ENCODE data around the gene VWDE. TPM values are rescaled to one million over a fixed set of nuclear protein-coding genes. Genes with fewer than 3 reads are reported as not detected.

Gene VWDE
- total and polyA plus RNA-seq, 2 donors (not counting 1 experiment from before 2014, with no cell fraction given) = not detected

- ATAC-seq (ENCODE audit: low read depth) (no peak), DNase-seq (no peak)
- intact Hi-C loops (cut with micrococcal nuclease) = no loop called here
- TF ChIP-seq EZH2 (IDR thresholded peaks at IDR 0.05; ENCODE audit: borderline replicate concordance, insufficient read depth, low read depth, low read length, poor library complexity, severe bottlenecking) (no peak), CTCF (IDR thresholded peaks at IDR 0.05) (no peak)
- H4K20me1 ChIP-seq (ENCODE audit: control insufficient read depth, insufficient read depth, low read length, poor library complexity, severe bottlenecking) = no peaks in the 10 kb centered on the region
- Mint-ChIP-seq H3K9me3 (ENCODE audit: insufficient read depth) (no peaks in the 10 kb centered on the region), H3K27me3 (no peaks in the 10 kb centered on the region), H3K4me3 (no peak overlapping the region), H3K27ac (no peak overlapping the region), H3K4me1 (no peaks in the 10 kb centered on the region)
- no peak overlapping the region for H3K9ac ChIP-seq (ENCODE audit: low read length)
- no peaks in the 10 kb centered on the region for H3K4me1 ChIP-seq (ENCODE audit: control insufficient read depth in 2 of 2, insufficient read depth in 2 of 2, low read length in 2 of 2)
- no peak overlapping the region for H3K4me2 ChIP-seq (replicated peaks; ENCODE audit: low read depth, low read length, poor library complexity, severe bottlenecking)
- H3K9me3 ChIP-seq (ENCODE audit: control extremely low read depth in 1 of 3, control insufficient read depth in 2 of 3, insufficient read depth in 1 of 3, low read length in 2 of 3) = no peaks in the 10 kb centered on the region
- no peaks in the 10 kb centered on the region for H3K36me3 ChIP-seq (replicated peaks in 1 of 2; ENCODE audit: control extremely low read depth in 1 of 2, control insufficient read depth in 1 of 2, extremely low read depth in 1 of 2, insufficient read depth in 2 of 2, low read length in 1 of 2)
- POLR2A ChIA-PET = no interaction called here
- no peaks in the 10 kb centered on the region for H3K27me3 ChIP-seq (replicated peaks in 1 of 4; ENCODE audit: control extremely low read depth in 1 of 4, control insufficient read depth in 3 of 4, insufficient read depth in 4 of 4, low read length in 3 of 4)
- H3K27ac ChIP-seq (ENCODE audit: low read length in 2 of 2) = no peak overlapping the region
- no peak overlapping the region for H2AFZ ChIP-seq (ENCODE audit: insufficient read depth, low read depth, low read length, poor library complexity, severe bottlenecking)
- no peaks in the 10 kb centered on the region for H3K79me2 ChIP-seq (ENCODE audit: control insufficient read depth, insufficient read depth, low read length)
- H3K4me3 ChIP-seq (ENCODE audit: control extremely low read depth in 1 of 5, extremely low read depth in 1 of 5, insufficient read depth in 1 of 5, low read depth in 2 of 5, low read length in 4 of 5) = no peak overlapping the region
- CTCF ChIA-PET = no interaction called here
Measured at GRCh38 chr7:12369072-12369471, 34.6 kb downstream of the VWDE start.

GRCh38 chr7:12360948-12361347 is 42.7 kb downstream of the VWDE start:
- Histone ChIP-seq H3K79me2 (ENCODE audit: control insufficient read depth, insufficient read depth, low read length) (no peaks in the 10 kb centered on the region), H3K36me3 (replicated peaks in 1 of 2; ENCODE audit: control extremely low read depth in 1 of 2, control insufficient read depth in 1 of 2, extremely low read depth in 1 of 2, insufficient read depth in 2 of 2, low read length in 1 of 2) (no peaks in the 10 kb centered on the region), H3K9me3 (ENCODE audit: control extremely low read depth in 1 of 3, control insufficient read depth in 2 of 3, insufficient read depth in 1 of 3, low read length in 2 of 3) (no peaks in the 10 kb centered on the region), H3K9ac (ENCODE audit: low read length) (no peak overlapping the region), H3K27ac (ENCODE audit: low read length in 2 of 2) (no peak overlapping the region), H3K4me1 (ENCODE audit: control insufficient read depth in 2 of 2, insufficient read depth in 2 of 2, low read length in 2 of 2) (no peaks in the 10 kb centered on the region), H3K27me3 (replicated peaks in 1 of 4; ENCODE audit: control extremely low read depth in 1 of 4, control insufficient read depth in 3 of 4, insufficient read depth in 4 of 4, low read length in 3 of 4) (no peaks in the 10 kb centered on the region), H3K4me2 (replicated peaks; ENCODE audit: low read depth, low read length, poor library complexity, severe bottlenecking) (no peak overlapping the region), H2AFZ (ENCODE audit: insufficient read depth, low read depth, low read length, poor library complexity, severe bottlenecking) (no peak overlapping the region), H4K20me1 (ENCODE audit: control insufficient read depth, insufficient read depth, low read length, poor library complexity, severe bottlenecking) (no peaks in the 10 kb centered on the region), H3K4me3 (ENCODE audit: control extremely low read depth in 1 of 5, extremely low read depth in 1 of 5, insufficient read depth in 1 of 5, low read depth in 2 of 5, low read length in 4 of 5) (no peak overlapping the region)
- Mint-ChIP-seq H3K9me3 (ENCODE audit: insufficient read depth) (no peaks in the 10 kb centered on the region), H3K27ac (no peak overlapping the region), H3K4me1 (no peaks in the 10 kb centered on the region), H3K4me3 (no peak overlapping the region), H3K27me3 (no peaks in the 10 kb centered on the region)
- no peak for ATAC-seq (ENCODE audit: low read depth)
- CTCF ChIA-PET = no interaction called here
- POLR2A ChIA-PET = no interaction called here
- DNase-seq = no peak
- intact Hi-C loops (cut with micrococcal nuclease) = no loop called here
- TF ChIP-seq EZH2 (IDR thresholded peaks at IDR 0.05; ENCODE audit: borderline replicate concordance, insufficient read depth, low read depth, low read length, poor library complexity, severe bottlenecking) (no peak), CTCF (IDR thresholded peaks at IDR 0.05) (no peak)
- WGBS (ENCODE audit: insufficient coverage) = no CpG with 5 or more reads among the region's 2 CpGs

Data from B cell (primary cell).